Ishikawa (cell line): ENCODE data around the gene GK2.

Experiments
- CEBPB ChIP-seq: IDR thresholded peaks from 2 replicates; pipeline ENCODE4 v1.6.1; 2012
- CREB1 ChIP-seq: IDR thresholded peaks from 2 replicates; pipeline ENCODE4 v1.6.1; 2012; ENCODE audit warnings: low read depth
- EGR1 ChIP-seq: IDR thresholded peaks from 2 replicates; pipeline ENCODE4 v1.6.1; 2012
- EP300 ChIP-seq: IDR thresholded peaks from 2 replicates; pipeline ENCODE4 v1.6.1; 2012; ENCODE audit warnings: borderline replicate concordance
- FOXM1 ChIP-seq: IDR thresholded peaks from 2 replicates; pipeline ENCODE4 v1.6.1; 2012; ENCODE audit warnings: low read depth, borderline replicate concordance
- NFIC ChIP-seq: IDR thresholded peaks from 2 replicates; pipeline ENCODE4 v1.6.1; 2012
- RAD21 ChIP-seq: IDR thresholded peaks from 2 replicates; pipeline ENCODE4 v1.6.1; 2012; ENCODE audit warnings: low read depth
- TAF1 ChIP-seq: IDR thresholded peaks from 2 replicates; pipeline ENCODE4 v1.6.1; 2012; ENCODE audit warnings: low read depth, mild to moderate bottlenecking
- TCF12 ChIP-seq: IDR thresholded peaks from 2 replicates; pipeline ENCODE4 v1.6.1; 2012; ENCODE audit warnings: low read depth
- TEAD4 ChIP-seq: IDR thresholded peaks from 2 replicates; pipeline ENCODE4 v1.6.1; 2012
- YY1 ChIP-seq: IDR thresholded peaks from 2 replicates; pipeline ENCODE4 v1.6.1; 2012; ENCODE audit warnings: low read depth
- ZBTB7A ChIP-seq: IDR thresholded peaks from 2 replicates; pipeline ENCODE4 v1.6.1; 2012; ENCODE audit warnings: low read depth
- TF ChIP-seq, protein P1 (sequence below): IDR thresholded peaks from 2 replicates; pipeline ENCODE4 v1.6.1; 2012
- TF ChIP-seq, protein P2 (sequence below): IDR thresholded peaks from 2 replicates; pipeline ENCODE4 v1.6.1; 2012
- TF ChIP-seq, protein P3 (sequence below): IDR thresholded peaks from 2 replicates; pipeline ENCODE4 v1.6.1; 2012; ENCODE audit warnings: low read depth, mild to moderate bottlenecking

The GK2 gene

DNA sequence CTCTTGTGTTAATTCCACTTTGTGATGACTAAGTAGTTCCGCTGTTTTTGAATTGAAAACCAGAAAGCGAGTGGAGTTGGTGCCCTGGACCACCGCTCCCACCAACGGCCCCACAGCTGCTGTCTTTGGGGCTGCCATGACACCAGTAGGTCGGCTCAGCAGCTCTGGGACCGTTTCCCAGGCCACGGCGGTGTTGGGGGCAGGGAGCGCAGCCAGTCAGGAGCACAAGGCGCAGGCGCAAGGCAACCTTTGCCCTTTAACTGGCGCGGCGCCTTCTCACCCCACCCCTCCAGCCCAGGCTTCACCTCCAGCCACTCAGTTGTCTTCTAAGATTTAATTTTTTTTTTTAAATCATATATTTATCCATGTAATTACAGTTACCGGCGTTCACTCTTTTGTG, at the start of gene GK2:
Gene GK2, minus strand, starts transcription at position 166 of the 400 bp plus-strand sequence. Its CDS starts 28 bp downstream, at position 138.
- TF ChIP-seq FOXM1, result no peak
- TF ChIP-seq, protein P1, sequence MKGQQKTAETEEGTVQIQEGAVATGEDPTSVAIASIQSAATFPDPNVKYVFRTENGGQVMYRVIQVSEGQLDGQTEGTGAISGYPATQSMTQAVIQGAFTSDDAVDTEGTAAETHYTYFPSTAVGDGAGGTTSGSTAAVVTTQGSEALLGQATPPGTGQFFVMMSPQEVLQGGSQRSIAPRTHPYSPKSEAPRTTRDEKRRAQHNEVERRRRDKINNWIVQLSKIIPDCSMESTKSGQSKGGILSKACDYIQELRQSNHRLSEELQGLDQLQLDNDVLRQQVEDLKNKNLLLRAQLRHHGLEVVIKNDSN, result no peak

DNA sequence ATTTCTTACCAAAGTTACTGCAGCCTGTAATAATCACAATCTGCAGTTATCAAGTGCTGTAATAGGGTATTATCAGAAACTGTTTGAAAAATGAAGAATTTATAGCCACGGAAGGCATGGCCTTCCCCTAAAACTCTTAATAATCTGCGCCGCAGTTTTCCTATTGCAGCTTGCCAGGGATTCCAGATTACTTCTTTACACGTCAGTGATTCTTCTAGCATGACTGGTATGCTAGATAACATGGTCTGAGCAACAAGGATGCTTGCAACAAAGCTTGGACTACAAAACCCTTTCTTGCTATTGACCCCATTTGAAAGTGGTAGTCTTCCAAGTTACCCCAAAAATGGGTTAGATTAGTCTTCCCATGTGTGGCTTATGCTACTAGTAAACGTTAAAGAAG, 47.2 kb upstream of the GK2 start:
- TF ChIP-seq, protein P2, sequence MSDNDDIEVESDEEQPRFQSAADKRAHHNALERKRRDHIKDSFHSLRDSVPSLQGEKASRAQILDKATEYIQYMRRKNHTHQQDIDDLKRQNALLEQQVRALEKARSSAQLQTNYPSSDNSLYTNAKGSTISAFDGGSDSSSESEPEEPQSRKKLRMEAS, result no peak
- TF ChIP-seq CEBPB (no peak), RAD21 (no peak), YY1 (no peak), FOXM1 (no peak), NFIC (no peak), EGR1 (no peak)
- TF ChIP-seq, protein P3, sequence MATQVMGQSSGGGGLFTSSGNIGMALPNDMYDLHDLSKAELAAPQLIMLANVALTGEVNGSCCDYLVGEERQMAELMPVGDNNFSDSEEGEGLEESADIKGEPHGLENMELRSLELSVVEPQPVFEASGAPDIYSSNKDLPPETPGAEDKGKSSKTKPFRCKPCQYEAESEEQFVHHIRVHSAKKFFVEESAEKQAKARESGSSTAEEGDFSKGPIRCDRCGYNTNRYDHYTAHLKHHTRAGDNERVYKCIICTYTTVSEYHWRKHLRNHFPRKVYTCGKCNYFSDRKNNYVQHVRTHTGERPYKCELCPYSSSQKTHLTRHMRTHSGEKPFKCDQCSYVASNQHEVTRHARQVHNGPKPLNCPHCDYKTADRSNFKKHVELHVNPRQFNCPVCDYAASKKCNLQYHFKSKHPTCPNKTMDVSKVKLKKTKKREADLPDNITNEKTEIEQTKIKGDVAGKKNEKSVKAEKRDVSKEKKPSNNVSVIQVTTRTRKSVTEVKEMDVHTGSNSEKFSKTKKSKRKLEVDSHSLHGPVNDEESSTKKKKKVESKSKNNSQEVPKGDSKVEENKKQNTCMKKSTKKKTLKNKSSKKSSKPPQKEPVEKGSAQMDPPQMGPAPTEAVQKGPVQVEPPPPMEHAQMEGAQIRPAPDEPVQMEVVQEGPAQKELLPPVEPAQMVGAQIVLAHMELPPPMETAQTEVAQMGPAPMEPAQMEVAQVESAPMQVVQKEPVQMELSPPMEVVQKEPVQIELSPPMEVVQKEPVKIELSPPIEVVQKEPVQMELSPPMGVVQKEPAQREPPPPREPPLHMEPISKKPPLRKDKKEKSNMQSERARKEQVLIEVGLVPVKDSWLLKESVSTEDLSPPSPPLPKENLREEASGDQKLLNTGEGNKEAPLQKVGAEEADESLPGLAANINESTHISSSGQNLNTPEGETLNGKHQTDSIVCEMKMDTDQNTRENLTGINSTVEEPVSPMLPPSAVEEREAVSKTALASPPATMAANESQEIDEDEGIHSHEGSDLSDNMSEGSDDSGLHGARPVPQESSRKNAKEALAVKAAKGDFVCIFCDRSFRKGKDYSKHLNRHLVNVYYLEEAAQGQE, result no peak
- TF ChIP-seq, protein P1, result no peak

DNA sequence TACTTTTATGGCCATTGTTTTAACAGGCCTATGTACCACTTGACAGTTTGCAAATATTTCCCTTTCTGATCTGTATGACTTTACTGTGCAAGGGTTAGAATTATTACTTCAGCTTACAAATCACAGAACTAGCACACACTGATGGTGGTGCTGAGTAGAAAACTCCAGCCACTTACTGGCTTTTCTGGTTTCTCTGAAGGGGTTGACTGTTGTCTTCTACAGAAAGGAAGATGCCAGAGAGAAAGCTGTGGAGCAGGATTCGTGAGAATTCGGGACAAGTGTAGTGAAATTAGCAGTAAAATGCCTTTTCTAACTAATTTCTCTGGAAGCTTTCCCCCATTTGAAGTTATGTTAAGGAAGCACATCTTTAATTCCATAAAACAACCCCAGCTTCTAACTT, 46.6 kb upstream of the GK2 start:
- TF ChIP-seq TCF12, result no peak
- TF ChIP-seq EGR1, result no peak
- no peak for TF ChIP-seq NFIC
- TF ChIP-seq TAF1, result no peak
- no peak for TF ChIP-seq EP300
- TF ChIP-seq, protein P2, result no peak
- TF ChIP-seq, protein P3, result no peak
- no peak for TF ChIP-seq ZBTB7A
- TF ChIP-seq, protein P1, result no peak
- TF ChIP-seq CREB1, result no peak
- no peak for TF ChIP-seq RAD21
- TF ChIP-seq YY1, result no peak
- no peak for TF ChIP-seq CEBPB
- TF ChIP-seq TEAD4, result no peak
- no peak for TF ChIP-seq FOXM1

DNA sequence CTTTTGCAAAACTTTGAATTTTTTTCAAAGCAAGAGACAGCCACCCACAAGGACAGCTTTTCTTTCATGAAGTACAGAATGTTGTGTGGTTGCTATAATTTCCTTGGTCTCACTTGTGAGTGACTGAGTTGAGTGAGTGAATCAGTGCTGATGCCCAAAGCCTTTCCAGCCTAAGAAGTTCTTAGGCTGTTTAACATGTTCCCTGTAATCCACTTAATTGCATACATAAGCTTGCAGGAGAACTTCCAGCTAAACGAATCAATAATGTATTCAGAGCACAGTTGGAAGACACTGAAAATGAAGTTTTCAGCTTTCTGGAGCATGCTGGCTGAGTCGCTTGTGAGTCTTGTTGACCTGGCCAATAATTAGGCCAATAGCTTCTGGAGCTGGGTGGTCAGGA, 42.0 kb upstream of the GK2 start:
- no peak for TF ChIP-seq TEAD4
- no peak for TF ChIP-seq ZBTB7A
- TF ChIP-seq NFIC, result no peak
- no peak for TF ChIP-seq YY1
- no peak for TF ChIP-seq EP300
- TF ChIP-seq TCF12, result no peak
- TF ChIP-seq CREB1, result no peak
- TF ChIP-seq, protein P2, result no peak
- TF ChIP-seq CEBPB, result no peak
- no peak for TF ChIP-seq FOXM1
- TF ChIP-seq RAD21, result no peak
- TF ChIP-seq, protein P1, result no peak
- TF ChIP-seq, protein P3, result no peak
